Right ventricle myocardium superior (tissue), 1 donor: ENCODE measurements around the gene HNRNPR. TPM values are rescaled to one million over a fixed set of nuclear protein-coding genes. Genes with fewer than 3 reads are reported as not detected.
A peak's percentile ranks its signal among the peaks of the same experiment; 100 is the strongest.
"Not testable (repeated sequence)": the region's sequence is repeated elsewhere in the genome, so short reads cannot be mapped to it uniquely, and the experiment has no call there.

Source experiments
- ATAC-seq: fragments of 200-7000 bp; cut with Tn5 transposase; one replicate; pipeline ENCODE4 v1.9.1; 2020; ENCODE audit warnings: mild to moderate bottlenecking; ENCODE audit not compliant: poor library complexity
- DNase-seq: peaks from one replicate; pipeline ENCODE4 v3.0.0-alpha.2; 2020
- intact Hi-C: fragments of 100-400 bp; cut with DNase I; formaldehyde crosslinking; loops from one replicate; pipeline ENCODE4 v1.11.2; 2022
- long read RNA-seq: library from polyadenylated mRNA; unstranded; transcript quantifications from one replicate; pipeline ENCODE4 v2.0.0, GENCODE V29; 2021
- total RNA-seq: library from RNA; stranded (reverse); fragmentation: NEBNext Ultra II Directional; extraction: Animal tissue kit (Norgen Biotek cat#: 25700); gene quantifications from one replicate; pipeline ENCODE4 v1.2.1, GENCODE V29; 2021
- donor health status: DM: no; HTN: yes; CAD: no; lungs with severe emphysema.

Gene HNRNPR
- 53.5 TPM for total RNA-seq
- long read RNA-seq, full-length matches to known transcripts: 71 of 176 reads
- long read RNA-seq, partial matches to known transcripts: 4 of 176 reads
- long read RNA-seq, other reads (novel, unspliced or antisense): 101 of 176 reads

DNA sequence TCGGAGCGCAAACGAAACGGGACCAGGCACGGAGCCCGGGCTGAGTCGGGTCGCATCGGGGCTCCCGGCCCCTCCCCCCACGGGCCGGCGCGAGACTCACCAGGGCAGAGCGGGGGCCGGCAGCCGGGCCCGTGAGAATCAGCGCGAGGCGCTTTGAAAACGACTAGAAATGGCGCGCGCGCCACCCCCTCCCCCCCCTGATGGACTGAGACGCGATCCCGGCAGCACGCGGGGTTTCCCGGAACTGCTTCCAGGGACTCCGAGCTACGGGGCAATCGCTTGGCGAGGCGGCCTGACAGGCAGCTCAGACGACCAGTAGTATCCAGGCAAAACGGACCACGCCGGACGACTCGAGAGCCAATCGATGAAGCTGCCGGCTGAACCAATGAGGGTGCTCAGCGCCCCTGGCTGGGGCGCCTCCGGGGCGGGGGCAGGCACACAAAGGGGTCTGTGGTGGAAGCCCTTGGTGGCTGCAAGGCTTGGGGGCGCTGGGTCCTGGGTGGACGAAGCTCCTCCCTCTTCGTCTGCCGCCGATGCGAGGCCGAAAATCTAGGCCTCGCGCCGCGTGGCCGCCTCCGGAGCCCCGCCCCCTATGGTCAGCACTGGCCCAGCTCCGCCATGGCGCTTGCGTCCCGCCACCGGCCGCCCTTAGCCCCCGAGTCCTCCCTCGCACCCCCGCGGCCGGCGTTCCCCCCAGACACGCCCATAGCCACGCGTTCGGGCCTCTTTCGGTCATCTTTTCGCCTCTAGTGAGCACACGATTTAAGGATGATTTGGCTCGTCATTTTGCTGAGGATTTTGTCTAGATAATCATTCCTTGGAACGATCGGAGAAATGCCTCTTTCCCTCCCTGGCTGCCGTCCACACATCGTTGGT, at the start of gene HNRNPR:
Gene HNRNPR (minus strand): TSS at position 174 of the 876 bp plus-strand sequence. CDS start 3,276 bp downstream, outside the sequence.
- intact Hi-C loops: loop anchor here (2.0 kb wide), 1 partner anchor 24 kb away; the partner anchor contains the start of gene ZNF436
- ATAC-seq: peak; percentile 97
- peak; percentile 100 for DNase-seq

DNA sequence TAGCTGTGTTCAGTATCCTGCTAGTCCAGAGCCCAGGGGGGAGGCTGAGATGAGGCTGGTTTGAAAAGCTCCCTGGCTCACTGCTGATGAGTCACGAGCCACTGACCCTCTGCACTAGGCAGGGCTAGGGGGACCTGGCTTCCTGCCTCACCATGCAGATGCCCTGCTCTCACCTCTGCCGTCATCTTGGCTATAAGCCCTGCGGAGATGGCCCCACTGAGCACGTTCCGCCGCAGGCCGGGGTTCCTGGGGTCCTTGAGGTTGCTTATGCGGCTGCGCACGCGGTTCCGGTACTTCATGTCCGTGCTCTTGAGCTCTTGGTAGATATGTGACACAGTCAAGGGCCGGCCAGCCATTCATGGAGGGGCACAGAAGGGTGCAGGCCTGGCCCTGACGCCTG, 49.6 kb upstream of the HNRNPR start:
- DNase-seq: peak; percentile 83
- peak; percentile 75 for ATAC-seq
- intact Hi-C loops: no loop called here

DNA sequence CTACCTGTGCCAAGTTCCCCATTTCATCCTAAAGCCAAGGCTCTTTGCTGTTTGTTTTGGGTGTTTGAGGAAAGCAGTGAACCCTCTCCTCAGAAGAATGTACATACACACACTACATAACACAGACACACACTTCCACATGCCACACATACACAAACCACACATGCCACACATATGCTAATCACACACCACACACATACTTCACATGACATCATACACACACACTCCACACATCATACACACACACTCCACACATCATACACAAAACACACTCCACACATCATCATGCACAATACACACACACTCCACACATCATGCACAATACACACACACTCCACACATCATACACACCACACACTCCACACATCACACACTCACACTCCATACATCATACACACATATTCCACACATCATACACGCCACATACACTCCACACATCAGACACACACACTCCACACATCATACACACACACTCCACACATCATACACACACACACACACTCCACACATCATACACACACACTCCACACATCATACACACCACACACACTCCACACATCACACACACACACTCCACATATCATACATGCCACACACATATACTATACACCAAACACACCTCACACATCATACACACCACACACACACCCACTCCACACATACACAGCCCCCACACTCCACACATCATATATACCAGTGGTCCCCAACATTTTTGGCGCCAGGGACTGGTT, 48.2 kb upstream of the HNRNPR start:
- no peak for DNase-seq
- no peak for ATAC-seq
- intact Hi-C loops: no loop called here

DNA sequence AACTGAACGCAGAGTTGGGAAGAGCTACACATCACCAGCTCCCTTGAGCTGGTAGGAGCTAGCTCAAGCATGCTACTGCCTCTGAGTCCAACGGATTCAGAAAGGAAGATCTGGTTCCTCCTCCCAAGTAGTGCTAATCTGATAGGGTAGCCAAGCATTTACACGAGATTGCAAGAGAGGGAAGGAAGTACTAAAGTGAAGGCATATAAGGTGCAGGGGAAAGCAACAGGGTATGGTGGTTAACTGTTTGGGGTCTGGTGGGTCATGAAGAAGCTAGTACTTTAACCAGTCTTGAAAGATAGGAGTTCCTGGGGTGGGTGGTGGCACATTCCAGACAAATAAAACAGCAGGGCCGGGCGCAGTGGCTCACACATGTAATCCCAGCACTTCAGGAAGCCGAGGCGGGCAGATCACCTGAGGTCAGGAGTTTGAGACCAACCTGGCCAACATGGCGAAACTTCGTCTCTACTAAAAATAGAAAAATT, 45.8 kb upstream of the HNRNPR start:
- DNase-seq: no peak

DNA sequence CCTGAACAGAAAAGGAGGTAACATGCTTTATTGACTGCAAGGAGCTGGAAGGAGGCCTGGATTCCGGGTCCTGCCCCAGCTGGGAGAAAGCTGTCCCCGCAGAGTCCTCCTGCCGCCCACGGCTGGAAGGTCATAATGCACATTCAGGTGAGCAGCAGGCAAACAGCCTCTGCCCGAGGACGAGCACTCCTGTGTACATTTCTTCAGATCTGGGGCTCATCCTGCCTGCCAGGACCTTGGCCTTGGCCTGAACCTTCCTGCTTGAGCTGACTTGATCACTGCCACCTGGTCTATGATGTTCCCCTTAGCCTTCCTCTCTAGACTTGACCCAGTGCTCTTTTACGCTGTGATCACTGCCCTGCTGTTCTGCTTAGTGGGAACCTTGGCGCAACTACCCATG, 43.4 kb upstream of the HNRNPR start:
- intact Hi-C loops: no loop called here
- DNase-seq: no peak
- no peak for ATAC-seq

More for the DNA sequence above, 45.8 kb upstream of the HNRNPR start:
- intact Hi-C loops: no loop called here
- no peak for ATAC-seq

DNA sequence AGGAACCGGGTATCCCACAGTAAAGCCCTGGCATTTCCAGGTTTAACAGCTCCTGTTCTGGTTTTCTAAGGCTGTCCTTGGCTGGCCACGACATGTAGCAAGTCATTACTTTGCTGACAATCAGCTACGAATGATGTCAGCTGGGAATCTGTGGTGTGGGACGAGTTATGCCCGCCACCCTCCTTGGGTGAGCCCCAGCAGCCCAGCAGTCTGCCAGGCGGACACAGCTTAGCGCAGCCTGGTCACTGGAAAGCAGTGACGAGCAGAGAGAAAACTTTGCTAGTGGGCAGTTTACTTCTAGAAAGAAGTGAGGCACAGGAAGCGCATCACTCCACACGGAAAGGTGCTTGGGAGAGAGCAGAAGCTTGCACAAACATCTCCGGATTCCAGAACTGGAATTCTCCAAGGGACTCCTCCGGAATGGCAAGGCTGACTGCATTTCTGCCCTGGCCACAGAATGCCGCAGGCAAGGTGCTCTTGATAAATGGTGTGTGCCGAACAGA, 41.1 kb upstream of the HNRNPR start:
- intact Hi-C loops: no loop called here
- DNase-seq: no peak
- no peak for ATAC-seq

- DNase-seq: no peak
- ATAC-seq: peak; percentile 6
- intact Hi-C loops: no loop called here
Observed at GRCh38 chr1:23384312-23385058, 40.4 kb upstream of the HNRNPR start.

- intact Hi-C loops: no loop called here
- DNase-seq: no peak
- ATAC-seq: peak; percentile 62
Observed at GRCh38 chr1:23383577-23384311, 39.7 kb upstream of the HNRNPR start.

GRCh38 chr1:23381233-23381885, 37.3 kb upstream of the HNRNPR start:
- ATAC-seq: no peak
- intact Hi-C loops: no loop called here
- no peak for DNase-seq

- DNase-seq: no peak
- no peak for ATAC-seq
- intact Hi-C loops: no loop called here
Observed at GRCh38 chr1:23380719-23381118, 36.6 kb upstream of the HNRNPR start.

GRCh38 chr1:23380236-23380635, 36.2 kb upstream of the HNRNPR start:
- intact Hi-C loops, ATAC-seq: not testable (repeated sequence)

GRCh38 chr1:23376890-23377811, 33.1 kb upstream of the HNRNPR start:
- DNase-seq (peak; percentile 62), ATAC-seq (peak; percentile 79)
- intact Hi-C loops: no loop called here

More at GRCh38 chr1:23380236-23380635, 36.2 kb upstream of the HNRNPR start:
- not testable (repeated sequence) for DNase-seq

- intact Hi-C loops, DNase-seq, ATAC-seq: not testable (repeated sequence)
Observed at GRCh38 chr1:23374079-23374735, 30.1 kb upstream of the HNRNPR start.

DNA sequence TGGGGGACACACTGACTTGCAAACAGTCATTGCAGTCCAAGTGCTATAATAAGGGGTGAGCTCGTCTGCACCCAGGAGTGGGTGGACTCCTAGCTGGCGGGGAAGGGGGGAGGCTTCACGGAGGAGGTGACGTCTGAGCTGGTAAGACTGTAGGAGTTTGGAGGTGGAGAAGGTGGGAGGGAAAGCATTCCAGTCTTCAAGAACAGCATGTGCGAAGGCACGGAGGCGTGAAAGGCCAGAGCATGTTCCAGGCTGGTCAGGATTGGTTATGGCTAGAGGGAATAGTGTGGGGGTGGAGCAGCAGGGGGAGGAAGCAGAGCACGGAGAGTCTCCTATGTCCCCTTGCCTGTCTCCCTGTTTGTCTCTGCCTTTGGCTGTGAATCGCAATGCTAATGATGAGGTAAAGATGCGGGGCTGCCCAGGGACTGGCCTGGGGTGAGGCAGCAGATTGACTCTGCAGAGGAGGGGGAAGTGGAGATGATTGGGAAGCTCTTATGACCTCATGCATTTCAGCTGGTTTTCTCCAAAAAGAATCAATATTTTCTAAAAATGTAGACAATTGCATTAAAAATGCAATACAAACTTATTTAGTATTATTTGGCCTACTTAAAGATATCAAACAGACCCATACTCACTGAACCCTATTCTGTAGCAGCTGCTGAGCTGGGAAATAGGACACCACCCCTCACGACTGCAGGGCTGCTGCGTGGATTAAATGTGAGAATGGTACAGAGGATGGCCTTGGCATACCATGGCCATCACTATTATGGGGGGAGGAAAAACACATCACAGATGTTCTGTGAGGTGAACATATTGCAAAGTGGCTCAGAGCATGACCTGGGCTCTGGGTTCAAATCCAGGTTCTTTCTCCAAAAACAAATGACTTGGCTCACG, 28.1 kb upstream of the HNRNPR start:
- intact Hi-C loops: no loop called here
- no peak for DNase-seq
- ATAC-seq: no peak
